Measurements from ENCODE around the gene ZNF292.

GRCh38 chr6:87176493-87176892 is 21.1 kb downstream of the ZNF292 start:
- TF ChIP-seq CTCF (IDR thresholded peaks at IDR 0.05; ENCODE audit: borderline replicate concordance, extremely low read depth, low read length, poor library complexity, severe bottlenecking), result no peak
- TF ChIP-seq EZH2 (IDR thresholded peaks at IDR 0.05; ENCODE audit: borderline replicate concordance, low read depth, low read length, severe bottlenecking), result no peak
